Keratinocyte (primary cell): ENCODE data around the gene NUCKS1. TPM values are rescaled to one million over a fixed set of nuclear protein-coding genes. Genes with fewer than 3 reads are reported as not detected.

Experiments used
- DNase-seq: peaks from one replicate; pipeline ENCODE4 v3.0.0-alpha.2; 2011; ENCODE audit warnings: low read depth, missing footprints, low spot score
- FAIRE-seq: peaks from 2 replicates; lab custom pipeline; 2011; peaks lifted over from hg19 to GRCh38; lab: Jason Lieb, UNC
- H2AFZ ChIP-seq: 2 replicates; pipeline ENCODE4 v1.6.0; 2012; ENCODE audit warnings: low read length, control low read depth, inconsistent platforms; ENCODE audit not compliant: control insufficient read depth
- H3K27ac ChIP-seq: 2 replicates; pipeline ENCODE4 v1.5.1; 2011; ENCODE audit warnings: low read length; ENCODE audit not compliant: control insufficient read depth, insufficient read depth
- H3K27me3 ChIP-seq: 3 replicates; pipeline ENCODE4 v1.6.0; 2011; ENCODE audit warnings: low read length; ENCODE audit not compliant: control insufficient read depth, insufficient read depth; ENCODE audit errors: extremely low read depth
- H3K36me3 ChIP-seq, 2 experiments: 2 replicates in 1 of 2; 3 replicates in 1 of 2; pipeline ENCODE4 v1.5.1; 2011; ENCODE audit warnings: low read length in 2 of 2, mild to moderate bottlenecking in 1 of 2; ENCODE audit not compliant: control insufficient read depth in 2 of 2, insufficient read depth in 2 of 2; ENCODE audit errors: extremely low read depth in 1 of 2
- H3K4me1 ChIP-seq: 3 replicates; pipeline ENCODE4 v1.5.1; 2011; ENCODE audit warnings: low read length; ENCODE audit not compliant: control insufficient read depth, insufficient read depth; ENCODE audit errors: extremely low read depth
- H3K4me2 ChIP-seq: 3 replicates; pipeline ENCODE4 v1.6.0; 2011; ENCODE audit warnings: low read depth, low read length; ENCODE audit not compliant: control insufficient read depth, insufficient read depth; ENCODE audit errors: extremely low read depth
- H3K4me3 ChIP-seq, 3 experiments: fragments of 200-600 bp in 1 of 3; sonication (generic) in 1 of 3; 2 replicates in 2 of 3; 3 replicates in 1 of 3; pipeline ENCODE4 v1.5.1; 2011 to 2016; ENCODE audit warnings: low read length in 3 of 3, mild to moderate bottlenecking in 3 of 3, control low read depth in 2 of 3, inconsistent platforms in 1 of 3, low read depth in 1 of 3, mixed read lengths in 1 of 3, mixed run types in 1 of 3, moderate library complexity in 1 of 3; ENCODE audit not compliant: control insufficient read depth in 2 of 3, insufficient read depth in 2 of 3; ENCODE audit errors: extremely low read depth in 1 of 3
- H3K79me2 ChIP-seq: 2 replicates; pipeline ENCODE4 v1.6.0; 2012; ENCODE audit warnings: low read length; ENCODE audit not compliant: control insufficient read depth, insufficient read depth
- H3K9ac ChIP-seq: 3 replicates; pipeline ENCODE4 v1.6.0; 2011; ENCODE audit warnings: low read length; ENCODE audit not compliant: control insufficient read depth, insufficient read depth; ENCODE audit errors: extremely low read depth
- H3K9me1 ChIP-seq: 3 replicates; pipeline ENCODE4 v1.6.0; 2011; ENCODE audit warnings: low read length; ENCODE audit not compliant: control insufficient read depth, insufficient read depth; ENCODE audit errors: extremely low read depth
- H3K9me3 ChIP-seq: 2 replicates; pipeline ENCODE4 v1.5.1; 2012; ENCODE audit warnings: low read depth, low read length; ENCODE audit not compliant: control insufficient read depth
- H4K20me1 ChIP-seq: 3 replicates; pipeline ENCODE4 v1.6.0; 2011; ENCODE audit warnings: low read length; ENCODE audit not compliant: control insufficient read depth, insufficient read depth; ENCODE audit errors: extremely low read depth
- CTCF ChIP-seq, 3 experiments: IDR thresholded peaks in 1 of 3; conservative IDR thresholded peaks in 1 of 3; optimal IDR thresholded peaks in 1 of 3; 2 replicates in 2 of 3; 3 replicates in 1 of 3; pipeline versions ENCODE3 to v1.5.1; 2011; ENCODE audit warnings: low read length in 3 of 3, mild to moderate bottlenecking in 3 of 3, moderate library complexity in 2 of 3, control low read depth in 1 of 3, inconsistent platforms in 1 of 3; ENCODE audit not compliant: insufficient read depth in 2 of 3; ENCODE audit errors: extremely low read depth in 1 of 3
- EZH2 ChIP-seq: IDR thresholded peaks from one replicate; pipeline ENCODE4 v1.6.1; 2012; ENCODE audit warnings: inconsistent platforms, mild to moderate bottlenecking, low read length, moderate library complexity
- dilution Hi-C: fragments of 300-500 bp; cut with MboI; formaldehyde crosslinking; loops from one replicate; pipeline ENCODE4 v1.7.0; 2020; ENCODE audit warnings: low sequenced_read_pairs; ENCODE audit not compliant: extremely low pct_ligation_motif_present
- polyA plus RNA-seq, 5 experiments: library from polyadenylated mRNA; depleted of rRNA in 3 of 5; stranded (reverse) in 3 of 5; stranded (forward) in 1 of 5; unstranded in 1 of 5; fragments of >200 nt; gene quantifications; 1 replicate in 1 of 5; 2 replicates in 3 of 5; 3 replicates in 1 of 5; pipeline versions ENCODE4 v1.2.1 to v1.2.3, GENCODE V29; 2011 to 2012; ENCODE audit warnings: missing spikeins in 2 of 5, low read depth in 1 of 5, low replicate concordance in 1 of 5

Gene NUCKS1
- polyA plus RNA-seq, 1 donor (not counting 4 experiments of a cell fraction or from before 2014, with no cell fraction given): 71.6 TPM

DNA sequence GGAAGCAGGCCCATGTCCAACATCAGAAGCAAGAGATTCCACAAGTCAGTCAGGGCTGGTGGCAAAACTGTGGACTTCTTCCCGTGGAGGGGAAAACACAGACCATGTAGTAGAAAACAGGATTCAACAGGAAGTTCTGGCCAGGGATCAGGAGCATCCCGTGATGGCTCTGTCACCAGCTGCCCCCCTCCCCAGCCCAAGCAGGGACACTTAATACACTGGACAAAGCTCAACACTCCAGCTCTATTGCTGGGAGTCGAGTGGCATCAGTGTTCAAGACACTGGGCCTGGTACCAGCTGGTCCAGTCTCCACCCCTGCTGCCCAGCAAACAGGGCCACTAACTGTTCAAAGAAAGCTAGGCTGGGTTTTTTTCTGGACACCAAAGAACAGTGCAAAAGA is 73.4 kb downstream of the NUCKS1 start:
- Histone ChIP-seq H3K9me3 (no peaks in the 10 kb centered on the region), H4K20me1 (no peaks in the 10 kb centered on the region), H3K9ac (no peak overlapping the region), H3K9me1 (no peaks in the 10 kb centered on the region), H3K4me1 (peaks cover 19% of the 10 kb centered on the region), H3K27ac (no peak overlapping the region), H3K79me2 (peaks cover 4% of the 10 kb centered on the region), H3K4me3 (no peak overlapping the region), H3K27me3 (no peaks in the 10 kb centered on the region), H3K36me3 (peaks cover 0 to 2% of the 10 kb centered on the region in 2 experiments), H2AFZ (no peak overlapping the region), H3K4me2 (no peak overlapping the region)
- no peak for FAIRE-seq
- dilution Hi-C loops: no loop called here
- TF ChIP-seq EZH2 (no peak), CTCF (optimal IDR thresholded peaks at IDR 0.05 in 1 of 3, IDR thresholded peaks at IDR 0.05 in 1 of 3, conservative IDR thresholded peaks at IDR 0.05 in 1 of 3; ENCODE audit: extremely low read depth in 1 of 3, insufficient read depth in 2 of 3, low read length in 3 of 3) (no peak)
- no peak for DNase-seq

GRCh38 chr1:205676002-205676401 is 74.0 kb downstream of the NUCKS1 start:
- Histone ChIP-seq H3K27ac (no peak overlapping the region), H3K27me3 (no peaks in the 10 kb centered on the region), H3K4me2 (no peak overlapping the region), H3K9me1 (no peaks in the 10 kb centered on the region), H3K9me3 (no peaks in the 10 kb centered on the region), H3K9ac (no peak overlapping the region), H4K20me1 (no peaks in the 10 kb centered on the region), H3K36me3 (peaks cover 0 to 2% of the 10 kb centered on the region in 2 experiments), H2AFZ (no peak overlapping the region), H3K4me1 (peaks cover 19% of the 10 kb centered on the region), H3K79me2 (peaks cover 4% of the 10 kb centered on the region), H3K4me3 (no peak overlapping the region)
- FAIRE-seq: no peak
- no peak for DNase-seq
- dilution Hi-C loops: no loop called here
- TF ChIP-seq CTCF (optimal IDR thresholded peaks at IDR 0.05 in 1 of 3, IDR thresholded peaks at IDR 0.05 in 1 of 3, conservative IDR thresholded peaks at IDR 0.05 in 1 of 3; ENCODE audit: extremely low read depth in 1 of 3, insufficient read depth in 2 of 3, low read length in 3 of 3): no peak
- TF ChIP-seq EZH2: no peak
